NT2/D1 (cell line): ENCODE measurements around the gene MKRN2OS.

ENCODE experiments used
- SUZ12 ChIP-seq: IDR thresholded peaks from 2 replicates; pipeline ENCODE4 v1.6.1; 2011; ENCODE audit not compliant: insufficient read length, insufficient read depth; ENCODE audit errors: extremely low read depth
- YY1 ChIP-seq: IDR thresholded peaks from 2 replicates; pipeline ENCODE4 v1.6.1; 2011; ENCODE audit not compliant: insufficient read length, insufficient read depth
- ZNF274 ChIP-seq: IDR thresholded peaks from 2 replicates; pipeline ENCODE4 v1.6.1; 2011; ENCODE audit warnings: mild to moderate bottlenecking, low read depth, low read length

GRCh38 chr3:12582730-12583129 is 37.4 kb upstream of the MKRN2OS start:
- TF ChIP-seq ZNF274 (no peak), YY1 (no peak), SUZ12 (no peak)
